GM11168 (cell line): ENCODE results near the gene LIMCH1.

ENCODE experiments used
- in situ Hi-C: fragments of 300-500 bp; cut with MboI; formaldehyde crosslinking; loops from one replicate; pipeline ENCODE4 v1.12.0; 2022; ENCODE audit warnings: low sequenced_read_pairs; ENCODE audit not compliant: unreplicated experiment

Gene LIMCH1

GRCh38 chr4:41530741-41531140 lies 7.2 kb upstream of the LIMCH1 start:
- in situ Hi-C loops = no loop called here

- in situ Hi-C loops = no loop called here
These were observed 5.6 kb upstream of the LIMCH1 start for GRCh38 chr4:41532336-41532735.

GRCh38 chr4:41532882-41533281 lies 5.1 kb upstream of the LIMCH1 start:
- in situ Hi-C loops = no loop called here

- in situ Hi-C loops = no loop called here
These were observed 4.3 kb upstream of the LIMCH1 start for GRCh38 chr4:41533680-41534079.

- in situ Hi-C loops = no loop called here
These were observed 3.6 kb upstream of the LIMCH1 start for GRCh38 chr4:41534404-41534803.

GRCh38 chr4:41535911-41536371 lies 2.0 kb upstream of the LIMCH1 start:
- in situ Hi-C loops = no loop called here

- in situ Hi-C loops = no loop called here
These were observed 566 bp upstream of the LIMCH1 start for GRCh38 chr4:41537292-41537890.

- in situ Hi-C loops = no loop called here
These were observed 1.0 kb downstream of the LIMCH1 start for GRCh38 chr4:41538887-41539498.

- in situ Hi-C loops = no loop called here
These were observed 1.8 kb downstream of the LIMCH1 start for GRCh38 chr4:41539711-41540110.

GRCh38 chr4:41540687-41541086 lies 2.7 kb downstream of the LIMCH1 start:
- in situ Hi-C loops = no loop called here

- in situ Hi-C loops = no loop called here
These were observed 3.7 kb downstream of the LIMCH1 start for GRCh38 chr4:41541687-41542094.

GRCh38 chr4:41542526-41543275 lies 4.7 kb downstream of the LIMCH1 start:
- in situ Hi-C loops = no loop called here

GRCh38 chr4:41545238-41545637 lies 7.3 kb downstream of the LIMCH1 start:
- in situ Hi-C loops = no loop called here

GRCh38 chr4:41546638-41547037 lies 8.7 kb downstream of the LIMCH1 start:
- in situ Hi-C loops = no loop called here

- in situ Hi-C loops = no loop called here
These were observed 10.4 kb downstream of the LIMCH1 start for GRCh38 chr4:41548305-41548880.

GRCh38 chr4:41549478-41549877 lies 11.5 kb downstream of the LIMCH1 start:
- in situ Hi-C loops = no loop called here

- in situ Hi-C loops = no loop called here
These were observed 12.4 kb downstream of the LIMCH1 start for GRCh38 chr4:41550308-41550707.

- in situ Hi-C loops = no loop called here
These were observed 13.6 kb downstream of the LIMCH1 start for GRCh38 chr4:41551536-41551935.

- in situ Hi-C loops = no loop called here
These were observed 16.9 kb downstream of the LIMCH1 start for GRCh38 chr4:41554905-41555304.

GRCh38 chr4:41556526-41556925 lies 18.6 kb downstream of the LIMCH1 start:
- in situ Hi-C loops = no loop called here

- in situ Hi-C loops = no loop called here
These were observed 22.1 kb downstream of the LIMCH1 start for GRCh38 chr4:41559940-41560516.
